Endothelial cell of hepatic sinusoid (primary cell): ENCODE results near the gene GDI2.
"Not testable (repeated sequence)": the region's sequence is repeated elsewhere in the genome, so short reads cannot be mapped to it uniquely, and the experiment has no call there.

Experiments used
- in situ Hi-C: cut with HindIII; loops from 2 replicates; pipeline ENCODE4 v1.10.0; 2017; ENCODE audit warnings: low sequenced_read_pairs

Gene GDI2

GRCh38 chr10:5788969-5789368 lies 24.3 kb downstream of the GDI2 start:
- in situ Hi-C loops: no loop called here

GRCh38 chr10:5783300-5783699 lies 29.9 kb downstream of the GDI2 start:
- in situ Hi-C loops: no loop called here

- in situ Hi-C loops: no loop called here
Measured at GRCh38 chr10:5782174-5782573, 31.1 kb downstream of the GDI2 start.

- in situ Hi-C loops: no loop called here
Measured at GRCh38 chr10:5779730-5780129, 33.5 kb downstream of the GDI2 start.

- in situ Hi-C loops: not testable (repeated sequence)
Measured at GRCh38 chr10:5777758-5778157, 35.5 kb downstream of the GDI2 start.

GRCh38 chr10:5776881-5777197 lies 36.4 kb downstream of the GDI2 start:
- in situ Hi-C loops: no loop called here

GRCh38 chr10:5776136-5776880 lies 36.9 kb downstream of the GDI2 start:
- in situ Hi-C loops: no loop called here

- in situ Hi-C loops: no loop called here
Measured at GRCh38 chr10:5775685-5776084, 37.5 kb downstream of the GDI2 start.

GRCh38 chr10:5774987-5775620 lies 38.1 kb downstream of the GDI2 start:
- in situ Hi-C loops: no loop called here

GRCh38 chr10:5766189-5766588 lies 47.0 kb downstream of the GDI2 start:
- in situ Hi-C loops: no loop called here

- in situ Hi-C loops: no loop called here
Measured at GRCh38 chr10:5765617-5766016, 47.6 kb downstream of the GDI2 start.

GRCh38 chr10:5764422-5765297 lies 48.6 kb downstream of the GDI2 start:
- in situ Hi-C loops: no loop called here

GRCh38 chr10:5762531-5762930 lies 50.7 kb downstream of the GDI2 start:
- in situ Hi-C loops: no loop called here

- in situ Hi-C loops: no loop called here
Measured at GRCh38 chr10:5761220-5761619, 52.0 kb downstream of the GDI2 start.

- in situ Hi-C loops: no loop called here
Measured at GRCh38 chr10:5760515-5760914, 52.7 kb downstream of the GDI2 start.

GRCh38 chr10:5758927-5759326 lies 54.3 kb downstream of the GDI2 start:
- in situ Hi-C loops: no loop called here

GRCh38 chr10:5757766-5758517 lies 55.3 kb downstream of the GDI2 start:
- in situ Hi-C loops: no loop called here

GRCh38 chr10:5752301-5752871 lies 60.8 kb downstream of the GDI2 start:
- in situ Hi-C loops: no loop called here

GRCh38 chr10:5751601-5752253 lies 61.5 kb downstream of the GDI2 start:
- in situ Hi-C loops: no loop called here

GRCh38 chr10:5748394-5748803 lies 64.8 kb downstream of the GDI2 start:
- in situ Hi-C loops: no loop called here
